GM06990 (cell line): Measurements from ENCODE around the gene SSBP3.

Experiments used
- DNase-seq: peaks from one replicate; pipeline ENCODE4 v3.0.0-alpha.2; 2011; ENCODE audit not compliant: insufficient read length; ENCODE audit errors: extremely low read depth
- H3K27me3 ChIP-seq: replicated peaks from 2 replicates; pipeline ENCODE4 v1.6.0; 2011; ENCODE audit warnings: low read length; ENCODE audit not compliant: control insufficient read depth, insufficient read depth
- H3K36me3 ChIP-seq: 2 replicates; pipeline ENCODE4 v1.5.1; 2011; ENCODE audit warnings: low read length; ENCODE audit not compliant: control insufficient read depth, insufficient read depth
- H3K4me3 ChIP-seq: replicated peaks from 2 replicates; pipeline ENCODE4 v1.5.1; 2011; ENCODE audit warnings: low read depth, mild to moderate bottlenecking, control low read depth, low read length
- CTCF ChIP-seq: IDR thresholded peaks from 2 replicates; pipeline ENCODE4 v1.5.1; 2011; ENCODE audit warnings: low read length, control low read depth, mild to moderate bottlenecking, inconsistent platforms; ENCODE audit not compliant: insufficient read depth, poor library complexity, severe bottlenecking

SSBP3 gene

GRCh38 chr1:54299037-54299436 lies 107.2 kb downstream of the SSBP3 start:
- TF ChIP-seq CTCF = no peak
- Histone ChIP-seq H3K36me3 (no peaks in the 10 kb centered on the region), H3K27me3 (no peaks in the 10 kb centered on the region), H3K4me3 (no peak overlapping the region)
- DNase-seq = no peak

- TF ChIP-seq CTCF = no peak
- no peaks in the 10 kb centered on the region for H3K27me3 ChIP-seq
- no peak for DNase-seq
- H3K36me3 ChIP-seq = no peaks in the 10 kb centered on the region
- H3K4me3 ChIP-seq = no peak overlapping the region
Observed at GRCh38 chr1:54298284-54299033, 107.7 kb downstream of the SSBP3 start.

GRCh38 chr1:54297596-54298283 lies 108.5 kb downstream of the SSBP3 start:
- TF ChIP-seq CTCF = no peak
- Histone ChIP-seq H3K27me3 (no peaks in the 10 kb centered on the region), H3K4me3 (no peak overlapping the region), H3K36me3 (no peaks in the 10 kb centered on the region)
- no peak for DNase-seq

- no peaks in the 10 kb centered on the region for H3K27me3 ChIP-seq
- no peaks in the 10 kb centered on the region for H3K36me3 ChIP-seq
- no peak for DNase-seq
- no peak for TF ChIP-seq CTCF
- no peak overlapping the region for H3K4me3 ChIP-seq
Observed at GRCh38 chr1:54296666-54297065, 109.5 kb downstream of the SSBP3 start.

GRCh38 chr1:54294887-54295286 lies 111.3 kb downstream of the SSBP3 start:
- Histone ChIP-seq H3K27me3 (no peaks in the 10 kb centered on the region), H3K36me3 (no peaks in the 10 kb centered on the region), H3K4me3 (no peak overlapping the region)
- DNase-seq = no peak
- no peak for TF ChIP-seq CTCF
